Measurements from ENCODE around the gene KRI1. TPM values are rescaled to one million over a fixed set of nuclear protein-coding genes. Genes with fewer than 3 reads are reported as not detected.

The KRI1 gene
- total RNA-seq, 1 experiment from 2014 or later, result 57.4 TPM

DNA sequence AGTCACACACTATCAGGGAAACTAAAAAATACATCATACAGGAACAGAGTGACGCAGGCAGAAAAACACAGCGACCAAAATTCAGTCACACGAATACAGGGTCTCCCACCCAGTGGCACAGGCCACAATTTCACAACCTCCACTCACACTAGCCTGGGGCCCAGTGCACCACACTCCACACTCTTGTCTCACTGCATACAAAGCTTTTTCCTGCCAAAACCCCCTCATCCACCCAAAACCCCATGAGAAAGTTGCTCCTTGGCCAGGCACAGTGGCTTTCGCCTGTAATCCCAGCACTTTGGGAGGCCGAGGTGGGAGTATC is 49.8 kb downstream of the KRI1 start:
- Histone ChIP-seq H3K14ac (ENCODE audit: insufficient read depth, low read length) (no peak overlapping the region), H3K4me1 (ENCODE audit: insufficient read depth, low read length) (no peaks in the 10 kb centered on the region; the same call in 1 of the 2 replicates), H3K4me2 (ENCODE audit: insufficient read depth, insufficient read length, low read length) (no peak overlapping the region), H2BK20ac (ENCODE audit: low read depth, low read length, poor library complexity, severe bottlenecking) (no peak overlapping the region), H3K27ac (ENCODE audit: insufficient read length, low read depth, low read length) (no peak overlapping the region), H3K23me2 (ENCODE audit: insufficient read length, low read depth, low read length, poor library complexity, severe bottlenecking) (peaks cover 19% of the 10 kb centered on the region), H2BK5ac (ENCODE audit: insufficient read length, low read length) (no peak overlapping the region), H3K4ac (ENCODE audit: low read depth, low read length) (no peak overlapping the region), H3K79me1 (ENCODE audit: insufficient read depth, low read depth, low read length, poor library complexity, severe bottlenecking) (no peaks in the 10 kb centered on the region), H2AK5ac (ENCODE audit: insufficient read length, low read length) (no peak overlapping the region), H2BK12ac (ENCODE audit: insufficient read length, low read depth, low read length) (no peak overlapping the region), H4K91ac (ENCODE audit: insufficient read length, low read depth, low read length) (no peak overlapping the region), H4K20me1 (ENCODE audit: control insufficient read depth, insufficient read depth, insufficient read length) (no peaks in the 10 kb centered on the region), H4K5ac (ENCODE audit: insufficient read length, low read depth, low read length) (no peak overlapping the region), H2BK120ac (ENCODE audit: low read depth, low read length, poor library complexity, severe bottlenecking) (no peak overlapping the region), H3K27me3 (ENCODE audit: insufficient read depth, low read length) (peaks cover 7% of the 10 kb centered on the region; the same call in 1 of the 2 replicates), H3K23ac (ENCODE audit: insufficient read length, low read depth, low read length) (no peak overlapping the region), H3K9me3 (ENCODE audit: control insufficient read depth, low read depth, low read length) (no peaks in the 10 kb centered on the region), H3T11ph (ENCODE audit: low read length) (no peak overlapping the region), H2BK15ac (ENCODE audit: low read depth, low read length) (no peak overlapping the region), H3K79me2 (ENCODE audit: insufficient read depth, low read length) (no peaks in the 10 kb centered on the region), H4K8ac (replicated peaks; ENCODE audit: insufficient read length, low read depth, low read length) (no peak overlapping the region), H2AFZ (ENCODE audit: low read length) (no peak overlapping the region), H3K56ac (ENCODE audit: insufficient read length, low read depth, low read length) (no peak overlapping the region), H3K18ac (ENCODE audit: insufficient read length, low read depth, low read length) (no peak overlapping the region), H3K9ac (ENCODE audit: extremely low read depth, insufficient read length, low read length) (no peak overlapping the region)
- no peak for DNase-seq
- WGBS (ENCODE audit: extremely low coverage, insufficient read length, low lambda C conversion rate), result no CpG with 5 or more reads among the region's 5 CpGs
- Mint-ChIP-seq H3K27ac (no peak overlapping the region), H3K4me3 (peak overlapping the region in 1 of 2 experiments; percentile 86; a peak in 3 of 5 replicates), H3K27me3 (ENCODE audit: low read depth) (peaks cover 20% of the 10 kb centered on the region), H3K36me3 (ENCODE audit: insufficient read depth in 1 of 3, low read depth in 3 of 3) (peaks cover 7 to 10% (median 8%) of the 10 kb centered on the region in 3 experiments; a peak in 6 of 7 replicates), H3K9me3 (no peaks in the 10 kb centered on the region; a peak in 1 of 5 replicates), H3K4me1 (peaks cover 19 to 29% of the 10 kb centered on the region in 2 experiments)
- TF ChIP-seq, protein P1, sequence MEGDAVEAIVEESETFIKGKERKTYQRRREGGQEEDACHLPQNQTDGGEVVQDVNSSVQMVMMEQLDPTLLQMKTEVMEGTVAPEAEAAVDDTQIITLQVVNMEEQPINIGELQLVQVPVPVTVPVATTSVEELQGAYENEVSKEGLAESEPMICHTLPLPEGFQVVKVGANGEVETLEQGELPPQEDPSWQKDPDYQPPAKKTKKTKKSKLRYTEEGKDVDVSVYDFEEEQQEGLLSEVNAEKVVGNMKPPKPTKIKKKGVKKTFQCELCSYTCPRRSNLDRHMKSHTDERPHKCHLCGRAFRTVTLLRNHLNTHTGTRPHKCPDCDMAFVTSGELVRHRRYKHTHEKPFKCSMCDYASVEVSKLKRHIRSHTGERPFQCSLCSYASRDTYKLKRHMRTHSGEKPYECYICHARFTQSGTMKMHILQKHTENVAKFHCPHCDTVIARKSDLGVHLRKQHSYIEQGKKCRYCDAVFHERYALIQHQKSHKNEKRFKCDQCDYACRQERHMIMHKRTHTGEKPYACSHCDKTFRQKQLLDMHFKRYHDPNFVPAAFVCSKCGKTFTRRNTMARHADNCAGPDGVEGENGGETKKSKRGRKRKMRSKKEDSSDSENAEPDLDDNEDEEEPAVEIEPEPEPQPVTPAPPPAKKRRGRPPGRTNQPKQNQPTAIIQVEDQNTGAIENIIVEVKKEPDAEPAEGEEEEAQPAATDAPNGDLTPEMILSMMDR (conservative IDR thresholded peaks at IDR 0.05), result no peak
